GM12892 (cell line): ENCODE results near the gene PLOD1.

ENCODE experiments used
- POLR2A ChIP-seq: IDR thresholded peaks from 2 replicates; pipeline ENCODE4 v1.6.1; 2011; ENCODE audit warnings: low read depth, low read length, control low read depth
- TAF1 ChIP-seq: IDR thresholded peaks from 2 replicates; pipeline ENCODE4 v1.6.1; 2011; ENCODE audit warnings: low read depth, mild to moderate bottlenecking, control low read depth, low read length, borderline replicate concordance

- no peak for TF ChIP-seq POLR2A
- no peak for TF ChIP-seq TAF1
Observed at GRCh38 chr1:11935057-11935412, 518 bp downstream of the PLOD1 start.
